ENCODE data around the gene NXPE1.

Gene NXPE1

GRCh38 chr11:114562166-114562916, 2.7 kb upstream of the NXPE1 start:
- no peak for DNase-seq (ENCODE audit: low spot score)

GRCh38 chr11:114556135-114556534, 3.5 kb downstream of the NXPE1 start:
- no peak for DNase-seq (ENCODE audit: low spot score)

- DNase-seq (ENCODE audit: low spot score) = no peak
Observed at GRCh38 chr11:114553642-114554041, 6.0 kb downstream of the NXPE1 start.

- DNase-seq (ENCODE audit: low spot score) = no peak
Observed at GRCh38 chr11:114551060-114551459, 8.6 kb downstream of the NXPE1 start.

- DNase-seq (ENCODE audit: low spot score) = no peak
Observed at GRCh38 chr11:114525682-114526081, 34.0 kb downstream of the NXPE1 start.

GRCh38 chr11:114524122-114524521, 35.6 kb downstream of the NXPE1 start:
- no peak for DNase-seq (ENCODE audit: low spot score)

- no peak for DNase-seq (ENCODE audit: low spot score)
Observed at GRCh38 chr11:114522818-114523217, 36.9 kb downstream of the NXPE1 start.

- DNase-seq (ENCODE audit: low spot score) = no peak
Observed at GRCh38 chr11:114511538-114511937, 48.1 kb downstream of the NXPE1 start.

- no peak for DNase-seq (ENCODE audit: low spot score)
Observed at GRCh38 chr11:114511079-114511478, 48.6 kb downstream of the NXPE1 start.

GRCh38 chr11:114501901-114502300, 57.8 kb downstream of the NXPE1 start:
- no peak for DNase-seq (ENCODE audit: low spot score)

- no peak for DNase-seq (ENCODE audit: low spot score)
Observed at GRCh38 chr11:114499756-114500155, 59.9 kb downstream of the NXPE1 start.

GRCh38 chr11:114496915-114497314, 62.8 kb downstream of the NXPE1 start:
- no peak for DNase-seq (ENCODE audit: low spot score)

GRCh38 chr11:114483929-114484328, 75.8 kb downstream of the NXPE1 start:
- DNase-seq (ENCODE audit: low spot score) = no peak

- DNase-seq (ENCODE audit: low spot score) = no peak
Observed at GRCh38 chr11:114482114-114482513, 77.6 kb downstream of the NXPE1 start.

- DNase-seq (ENCODE audit: low spot score) = no peak
Observed at GRCh38 chr11:114479331-114479730, 80.3 kb downstream of the NXPE1 start.

GRCh38 chr11:114478768-114479167, 80.9 kb downstream of the NXPE1 start:
- DNase-seq (ENCODE audit: low spot score) = peak; percentile 15

- DNase-seq (ENCODE audit: low spot score) = no peak
Observed at GRCh38 chr11:114478001-114478410, 81.7 kb downstream of the NXPE1 start.

- DNase-seq (ENCODE audit: low spot score) = no peak
Observed at GRCh38 chr11:114472661-114473060, 87.0 kb downstream of the NXPE1 start.

Measured in pons (tissue), 1 donor.